ENCODE data around the gene COL25A1.

COL25A1 gene

GRCh38 chr4:108772402-108772801 is 530.1 kb downstream of the COL25A1 start:
- Histone ChIP-seq H3K4me3 (ENCODE audit: low read depth in 1 of 5, low read length in 5 of 5) (no peak overlapping the region), H3K9me3 (ENCODE audit: control insufficient read depth in 5 of 5, low read length in 5 of 5) (no peaks in the 10 kb centered on the region), H3K27ac (ENCODE audit: low read depth, low read length) (no peak overlapping the region), H3K27me3 (ENCODE audit: control insufficient read depth in 5 of 5, insufficient read depth in 4 of 5, low read length in 5 of 5) (no peaks in the 10 kb centered on the region), H3K9ac (ENCODE audit: low read length in 5 of 5) (no peak overlapping the region), H3K36me3 (ENCODE audit: control insufficient read depth in 5 of 5, insufficient read depth in 5 of 5, low read length in 5 of 5) (no peaks in the 10 kb centered on the region), H3K4me1 (ENCODE audit: control insufficient read depth in 5 of 5, insufficient read depth in 5 of 5, low read length in 5 of 5) (peaks cover 0 to 8% (median 3%) of the 10 kb centered on the region in 5 donors)

- H3K4me3 ChIP-seq (ENCODE audit: low read depth in 1 of 5, low read length in 5 of 5) = no peak overlapping the region
- H3K27me3 ChIP-seq (ENCODE audit: control insufficient read depth in 5 of 5, insufficient read depth in 4 of 5, low read length in 5 of 5) = peaks cover 4 to 17% (median 10%) of the 10 kb centered on the region in 5 donors
- no peaks in the 10 kb centered on the region for H3K9me3 ChIP-seq (ENCODE audit: control insufficient read depth in 5 of 5, low read length in 5 of 5)
- peaks cover 0 to 16% (median 14%) of the 10 kb centered on the region in 5 donors for H3K4me1 ChIP-seq (ENCODE audit: control insufficient read depth in 5 of 5, insufficient read depth in 5 of 5, low read length in 5 of 5)
- H3K27ac ChIP-seq (ENCODE audit: low read depth, low read length) = no peak overlapping the region
- no peak overlapping the region for H3K9ac ChIP-seq (ENCODE audit: low read length in 5 of 5)
- no peaks in the 10 kb centered on the region for H3K36me3 ChIP-seq (ENCODE audit: control insufficient read depth in 5 of 5, insufficient read depth in 5 of 5, low read length in 5 of 5)
Observed at GRCh38 chr4:108766058-108766457, 536.4 kb downstream of the COL25A1 start.

- Histone ChIP-seq H3K9me3 (ENCODE audit: control insufficient read depth in 5 of 5, low read length in 5 of 5) (no peaks in the 10 kb centered on the region), H3K4me3 (ENCODE audit: low read depth in 1 of 5, low read length in 5 of 5) (no peak overlapping the region), H3K9ac (ENCODE audit: low read length in 5 of 5) (no peak overlapping the region), H3K36me3 (ENCODE audit: control insufficient read depth in 5 of 5, insufficient read depth in 5 of 5, low read length in 5 of 5) (no peaks in the 10 kb centered on the region), H3K27ac (ENCODE audit: low read depth, low read length) (no peak overlapping the region), H3K27me3 (ENCODE audit: control insufficient read depth in 5 of 5, insufficient read depth in 4 of 5, low read length in 5 of 5) (peaks cover 4 to 17% (median 10%) of the 10 kb centered on the region in 5 donors), H3K4me1 (ENCODE audit: control insufficient read depth in 5 of 5, insufficient read depth in 5 of 5, low read length in 5 of 5) (peaks cover 0 to 16% (median 14%) of the 10 kb centered on the region in 5 donors)
Observed at GRCh38 chr4:108763986-108764385, 538.5 kb downstream of the COL25A1 start.

- Histone ChIP-seq H3K36me3 (ENCODE audit: control insufficient read depth in 5 of 5, insufficient read depth in 5 of 5, low read length in 5 of 5) (no peaks in the 10 kb centered on the region), H3K27ac (ENCODE audit: low read depth, low read length) (no peak overlapping the region), H3K9me3 (ENCODE audit: control insufficient read depth in 5 of 5, low read length in 5 of 5) (no peaks in the 10 kb centered on the region), H3K4me1 (ENCODE audit: control insufficient read depth in 5 of 5, insufficient read depth in 5 of 5, low read length in 5 of 5) (peaks cover 0 to 16% (median 14%) of the 10 kb centered on the region in 5 donors), H3K27me3 (ENCODE audit: control insufficient read depth in 5 of 5, insufficient read depth in 4 of 5, low read length in 5 of 5) (peaks cover 4 to 17% (median 10%) of the 10 kb centered on the region in 5 donors), H3K9ac (ENCODE audit: low read length in 5 of 5) (peak overlapping the region in 3 of 5 donors; percentile 40 to 51 (median 47)), H3K4me3 (ENCODE audit: low read depth in 1 of 5, low read length in 5 of 5) (peak overlapping the region; percentile 56 to 90 (median 80))
Observed at GRCh38 chr4:108763226-108763593, 539.2 kb downstream of the COL25A1 start.

- Histone ChIP-seq H3K4me3 (ENCODE audit: low read depth in 1 of 5, low read length in 5 of 5) (peak within 1 kb of the TSS; percentile 73 to 90 (median 80)), H3K36me3 (ENCODE audit: control insufficient read depth in 5 of 5, insufficient read depth in 5 of 5, low read length in 5 of 5) (no peaks in the 10 kb centered on the region), H3K4me1 (ENCODE audit: control insufficient read depth in 5 of 5, insufficient read depth in 5 of 5, low read length in 5 of 5) (peaks cover 0 to 16% (median 14%) of the 10 kb centered on the region in 5 donors), H3K27ac (ENCODE audit: low read depth, low read length) (no peak within 1 kb of the TSS), H3K9ac (ENCODE audit: low read length in 5 of 5) (peak within 1 kb of the TSS in 4 of 5 donors; percentile 30 to 51 (median 44)), H3K27me3 (ENCODE audit: control insufficient read depth in 5 of 5, insufficient read depth in 4 of 5, low read length in 5 of 5) (peaks cover 4 to 17% (median 10%) of the 10 kb centered on the region in 5 donors), H3K9me3 (ENCODE audit: control insufficient read depth in 5 of 5, low read length in 5 of 5) (no peaks in the 10 kb centered on the region)
Observed at GRCh38 chr4:108762559-108763225, 539.8 kb downstream of the COL25A1 start, which contains the start of gene ETNPPL. TSS of gene ETNPPL (minus strand) at chr4:108763053. CDS start at chr4:108762898, 155 bp downstream.

All from subcutaneous abdominal adipose tissue (tissue), 5 donors.